CD4-positive, alpha-beta T cell treated with Interferon alpha-2 for 1 hour (primary cell): ENCODE data around the gene DGKB.

ENCODE experiments used
- DNase-seq, 2 donors: peaks; one replicate each; pipeline ENCODE4 v3.0.0-alpha.2; 2020 to 2022

The DGKB gene

GRCh38 chr7:14438366-14438765 is 464.2 kb downstream of the DGKB start:
- DNase-seq, result no peak

GRCh38 chr7:14436878-14437277 is 465.7 kb downstream of the DGKB start:
- DNase-seq, result no peak

- no peak for DNase-seq
Measured at GRCh38 chr7:14432924-14433323, 469.6 kb downstream of the DGKB start.

GRCh38 chr7:14430926-14431325 is 471.6 kb downstream of the DGKB start:
- no peak for DNase-seq

- no peak for DNase-seq
Measured at GRCh38 chr7:14425559-14425958, 477.0 kb downstream of the DGKB start.

- no peak for DNase-seq
Measured at GRCh38 chr7:14424675-14425074, 477.9 kb downstream of the DGKB start.

GRCh38 chr7:14420768-14421167 is 481.8 kb downstream of the DGKB start:
- DNase-seq, result no peak

- no peak for DNase-seq
Measured at GRCh38 chr7:14419531-14419930, 483.0 kb downstream of the DGKB start.

GRCh38 chr7:14418633-14419032 is 483.9 kb downstream of the DGKB start:
- no peak for DNase-seq

GRCh38 chr7:14414274-14414986 is 488.1 kb downstream of the DGKB start:
- no peak for DNase-seq

GRCh38 chr7:14407246-14408015 is 495.1 kb downstream of the DGKB start:
- DNase-seq, result no peak

- no peak for DNase-seq
Measured at GRCh38 chr7:14403587-14403986, 499.0 kb downstream of the DGKB start.

- no peak for DNase-seq
Measured at GRCh38 chr7:14400271-14400670, 502.3 kb downstream of the DGKB start.

GRCh38 chr7:14398526-14398925 is 504.0 kb downstream of the DGKB start:
- no peak for DNase-seq

GRCh38 chr7:14395860-14396259 is 506.7 kb downstream of the DGKB start:
- no peak for DNase-seq

GRCh38 chr7:14394786-14395185 is 507.8 kb downstream of the DGKB start:
- DNase-seq, result no peak

- DNase-seq, result no peak
Measured at GRCh38 chr7:14389595-14389994, 513.0 kb downstream of the DGKB start.

- no peak for DNase-seq
Measured at GRCh38 chr7:14389181-14389591, 513.4 kb downstream of the DGKB start.

- no peak for DNase-seq
Measured at GRCh38 chr7:14385074-14385473, 517.5 kb downstream of the DGKB start.

- DNase-seq, result no peak
Measured at GRCh38 chr7:14381936-14382335, 520.6 kb downstream of the DGKB start.

GRCh38 chr7:14381306-14381705 is 521.2 kb downstream of the DGKB start:
- no peak for DNase-seq

- DNase-seq, result no peak
Measured at GRCh38 chr7:14380881-14381280, 521.7 kb downstream of the DGKB start.

GRCh38 chr7:14377646-14378266 is 524.8 kb downstream of the DGKB start:
- no peak for DNase-seq

- DNase-seq, result no peak
Measured at GRCh38 chr7:14376711-14377110, 525.8 kb downstream of the DGKB start.
